Prostate gland (tissue), 2 donors: ENCODE data around the gene FIGNL2. TPM values are rescaled to one million over a fixed set of nuclear protein-coding genes. Genes with fewer than 3 reads are reported as not detected.
A peak's percentile ranks its signal among the peaks of the same experiment; 100 is the strongest.

Experiments
- DNase-seq: peaks from one replicate; pipeline ENCODE4 v3.0.0-alpha.2; 2019; ENCODE audit warnings: low spot score
- H3K27ac ChIP-seq, 2 donors: fragments of 200-600 bp; sonication (generic); 2 replicates each; pipeline ENCODE4 v1.5.1; 2017 to 2019
- H3K27me3 ChIP-seq: fragments of 200-600 bp; sonication (generic); replicated peaks from 2 replicates; pipeline ENCODE4 v1.5.1; 2019; ENCODE audit not compliant: insufficient read depth
- H3K36me3 ChIP-seq, 2 donors: fragments of 200-600 bp; sonication (generic); 1 replicate in 1 of 2; 2 replicates in 1 of 2; pipeline versions ENCODE4 v1.5.1 to v1.8.1; 2017 to 2019
- H3K4me1 ChIP-seq: fragments of 200-600 bp; sonication (generic); replicated peaks from 2 replicates; pipeline ENCODE4 v1.5.1; 2019
- H3K4me3 ChIP-seq, 2 donors: fragments of 200-600 bp; sonication (generic); 2 replicates each; pipeline ENCODE4 v1.5.1; 2017 to 2019
- H3K9me3 ChIP-seq: fragments of 200-600 bp; sonication (generic); 2 replicates; pipeline ENCODE4 v1.5.1; 2017
- CTCF ChIP-seq, 4 experiments: fragments of 200-600 bp in 2 of 4; fragments of 450-650 bp in 2 of 4; sonication (generic) in 2 of 4; IDR thresholded peaks; 1 replicate in 3 of 4; 2 replicates in 1 of 4; pipeline ENCODE4 v1.5.1; 2016 to 2019; ENCODE audit warnings: antibody characterized with exemption in 4 of 4, mild to moderate bottlenecking in 2 of 4, moderate library complexity in 2 of 4
- POLR2A ChIP-seq: fragments of 450-650 bp; IDR thresholded peaks from one replicate; pipeline ENCODE4 v1.6.1; 2016; ENCODE audit warnings: antibody characterized with exemption, mild to moderate bottlenecking
- POLR2AphosphoS5 ChIP-seq: sonication (generic); formaldehyde crosslinking; IDR thresholded peaks from one replicate; pipeline ENCODE4 v1.6.1; 2017; ENCODE audit warnings: antibody characterized with exemption
- WGBS: methylation state at CpG from one replicate; pipeline ENCODE4 v1.1.5; 2018; 5-methylcytosine and 5-hydroxymethylcytosine counted together
- intact Hi-C: fragments of 100-400 bp; cut with DNase I; formaldehyde crosslinking; loops from one replicate; pipeline ENCODE4 v1.14.2; 2022
- total RNA-seq, 2 donors: library from RNA; depleted of rRNA; stranded (reverse); fragments of >200 nt; gene quantifications; one replicate each; pipeline ENCODE4 v1.1.0, GENCODE V29; 2016

The FIGNL2 gene
- total RNA-seq, 2 donors from 2014 or later, result 0.46 to 1.4 TPM

- intact Hi-C loops, result loop anchor here (5.0 kb wide), 1 partner anchor 448 kb away; the partner anchor contains the start of gene SLC4A8
- 71% methylated on average over 4 of the region's 4 CpGs for WGBS
- DNase-seq, result no peak
- Histone ChIP-seq H3K9me3 (no peaks in the 10 kb centered on the region), H3K36me3 (no peaks in the 10 kb centered on the region), H3K27ac (no peak overlapping the region), H3K4me3 (no peak overlapping the region), H3K4me1 (no peaks in the 10 kb centered on the region), H3K27me3 (peaks cover 11% of the 10 kb centered on the region)
- TF ChIP-seq POLR2A (no peak), CTCF (IDR thresholded peaks at IDR 0.05) (no peak), POLR2AphosphoS5 (no peak)
Observed at GRCh38 chr12:51870504-51870903, 22.0 kb upstream of the FIGNL2 start.

GRCh38 chr12:51869931-51870330 is 21.4 kb upstream of the FIGNL2 start:
- peaks cover 11% of the 10 kb centered on the region for H3K27me3 ChIP-seq
- H3K27ac ChIP-seq, result no peak overlapping the region
- H3K36me3 ChIP-seq, result no peaks in the 10 kb centered on the region
- DNase-seq, result no peak
- TF ChIP-seq POLR2AphosphoS5 (no peak), CTCF (IDR thresholded peaks at IDR 0.05) (no peak), POLR2A (no peak)
- no peaks in the 10 kb centered on the region for H3K4me1 ChIP-seq
- H3K9me3 ChIP-seq, result no peaks in the 10 kb centered on the region
- H3K4me3 ChIP-seq, result no peak overlapping the region
- intact Hi-C loops, result loop anchor here (5.0 kb wide), 1 partner anchor 448 kb away; the partner anchor contains the start of gene SLC4A8
- WGBS, result 74% methylated on average over 3 of the region's 3 CpGs

- 28% methylated on average over 20 of the region's 20 CpGs for WGBS
- Histone ChIP-seq H3K27ac (no peak overlapping the region), H3K9me3 (no peaks in the 10 kb centered on the region), H3K4me1 (no peaks in the 10 kb centered on the region), H3K27me3 (peaks cover 11% of the 10 kb centered on the region), H3K36me3 (no peaks in the 10 kb centered on the region), H3K4me3 (peak overlapping the region; percentile 11 to 29)
- intact Hi-C loops, result no loop called here
- TF ChIP-seq CTCF (IDR thresholded peaks at IDR 0.05) (no peak), POLR2AphosphoS5 (no peak), POLR2A (no peak)
- DNase-seq, result no peak
Observed at GRCh38 chr12:51869496-51869865, 21.0 kb upstream of the FIGNL2 start.

GRCh38 chr12:51868821-51869495 is 20.4 kb upstream of the FIGNL2 start:
- DNase-seq, result no peak
- WGBS, result 5% methylated on average over 34 of the region's 67 CpGs
- Histone ChIP-seq H3K36me3 (no peaks in the 10 kb centered on the region), H3K9me3 (no peaks in the 10 kb centered on the region), H3K27ac (no peak overlapping the region), H3K4me1 (no peaks in the 10 kb centered on the region), H3K27me3 (peaks cover 12% of the 10 kb centered on the region), H3K4me3 (peak overlapping the region; percentile 11 to 29)
- TF ChIP-seq POLR2A (no peak), CTCF (IDR thresholded peaks at IDR 0.05) (no peak), POLR2AphosphoS5 (no peak)
- intact Hi-C loops, result no loop called here

GRCh38 chr12:51867796-51868428 is 19.4 kb upstream of the FIGNL2 start:
- no peak for TF ChIP-seq CTCF (IDR thresholded peaks at IDR 0.05)
- no peak for TF ChIP-seq POLR2AphosphoS5
- no peak for TF ChIP-seq POLR2A
- H3K36me3 ChIP-seq, result no peaks in the 10 kb centered on the region
- WGBS, result 96% methylated on average over 12 of the region's 12 CpGs
- H3K4me3 ChIP-seq, result no peak overlapping the region
- peaks cover 16% of the 10 kb centered on the region for H3K27me3 ChIP-seq
- DNase-seq, result no peak
- intact Hi-C loops, result no loop called here
- no peaks in the 10 kb centered on the region for H3K4me1 ChIP-seq
- H3K27ac ChIP-seq, result no peak overlapping the region
- H3K9me3 ChIP-seq, result no peaks in the 10 kb centered on the region
